Effector memory CD4-positive, alpha-beta T cell (primary cell): ENCODE results near the gene SRPK3.
A peak's percentile ranks its signal among the peaks of the same experiment; 100 is the strongest.

Source experiments
- DNase-seq, 3 donors: peaks; one replicate each; pipeline ENCODE4 v3.0.0-alpha.2; 2020
- H3K27ac ChIP-seq: 2 replicates; pipeline ENCODE4 v1.7.0; 2013; ENCODE audit warnings: mild to moderate bottlenecking, low read length, moderate library complexity; ENCODE audit not compliant: insufficient read depth, poor library complexity, severe bottlenecking
- H3K27me3 ChIP-seq: replicated peaks from 2 replicates; pipeline ENCODE4 v1.7.0; 2013; ENCODE audit warnings: mild to moderate bottlenecking, low read length; ENCODE audit not compliant: insufficient read depth, control insufficient read depth, poor library complexity, severe bottlenecking
- H3K36me3 ChIP-seq: 2 replicates; pipeline ENCODE4 v1.7.0; 2013; ENCODE audit warnings: mild to moderate bottlenecking, low read length, moderate library complexity; ENCODE audit not compliant: control insufficient read depth, insufficient read depth
- H3K4me1 ChIP-seq: 2 replicates; pipeline ENCODE4 v1.7.0; 2013; ENCODE audit warnings: low read length, mild to moderate bottlenecking; ENCODE audit not compliant: control insufficient read depth, insufficient read depth, poor library complexity, severe bottlenecking
- H3K4me3 ChIP-seq: 2 replicates; pipeline ENCODE4 v1.7.0; 2013; ENCODE audit warnings: low read length, low read depth, mild to moderate bottlenecking; ENCODE audit not compliant: insufficient read depth, poor library complexity, severe bottlenecking
- H3K9me3 ChIP-seq: 2 replicates; pipeline ENCODE4 v1.7.0; 2013; ENCODE audit warnings: mild to moderate bottlenecking, low read length, moderate library complexity; ENCODE audit not compliant: control insufficient read depth

The SRPK3 gene

GRCh38 chrX:153786669-153787068 is 5.8 kb downstream of the SRPK3 start:
- Histone ChIP-seq H3K27ac (no peak overlapping the region), H3K4me3 (no peak overlapping the region), H3K36me3 (peaks cover 11% of the 10 kb centered on the region), H3K4me1 (no peaks in the 10 kb centered on the region), H3K27me3 (no peaks in the 10 kb centered on the region), H3K9me3 (no peaks in the 10 kb centered on the region)
- no peak for DNase-seq

GRCh38 chrX:153789654-153790053 is 8.8 kb downstream of the SRPK3 start:
- Histone ChIP-seq H3K4me3 (no peak overlapping the region), H3K36me3 (peaks cover 11% of the 10 kb centered on the region), H3K27ac (no peak overlapping the region), H3K27me3 (no peaks in the 10 kb centered on the region), H3K9me3 (no peaks in the 10 kb centered on the region), H3K4me1 (peaks cover 8% of the 10 kb centered on the region)
- DNase-seq: no peak

- DNase-seq: no peak
- H3K27me3 ChIP-seq: no peaks in the 10 kb centered on the region
- no peaks in the 10 kb centered on the region for H3K9me3 ChIP-seq
- peaks cover 15% of the 10 kb centered on the region for H3K4me1 ChIP-seq
- H3K27ac ChIP-seq: no peak overlapping the region
- no peak overlapping the region for H3K4me3 ChIP-seq
- peaks cover 5% of the 10 kb centered on the region for H3K36me3 ChIP-seq
These were observed 10.4 kb downstream of the SRPK3 start for GRCh38 chrX:153791104-153791852.

DNA sequence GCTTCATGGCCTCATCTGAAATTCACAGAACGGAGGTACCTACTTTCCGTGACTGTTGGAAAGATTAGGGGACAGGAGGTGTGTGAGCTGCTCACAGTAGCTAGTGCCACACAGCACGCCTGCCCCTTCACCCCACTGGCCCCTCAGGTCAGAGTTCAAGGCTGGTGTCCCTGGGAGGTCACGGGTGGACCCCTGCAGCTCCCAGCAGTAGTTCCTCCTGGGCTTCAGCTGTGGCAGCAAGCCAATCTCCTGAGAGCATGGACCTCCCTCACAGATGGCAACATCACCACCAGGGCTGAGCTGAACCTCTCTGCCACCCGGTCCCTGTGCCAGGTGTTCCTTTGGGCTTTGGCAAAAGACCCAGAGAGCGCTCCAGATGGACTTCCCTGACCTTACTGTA is 11.5 kb downstream of the SRPK3 start:
- peaks cover 8% of the 10 kb centered on the region for H3K36me3 ChIP-seq
- no peaks in the 10 kb centered on the region for H3K9me3 ChIP-seq
- H3K27ac ChIP-seq: no peak overlapping the region
- H3K27me3 ChIP-seq: no peaks in the 10 kb centered on the region
- H3K4me1 ChIP-seq: peaks cover 18% of the 10 kb centered on the region
- no peak overlapping the region for H3K4me3 ChIP-seq
- DNase-seq: no peak

DNA sequence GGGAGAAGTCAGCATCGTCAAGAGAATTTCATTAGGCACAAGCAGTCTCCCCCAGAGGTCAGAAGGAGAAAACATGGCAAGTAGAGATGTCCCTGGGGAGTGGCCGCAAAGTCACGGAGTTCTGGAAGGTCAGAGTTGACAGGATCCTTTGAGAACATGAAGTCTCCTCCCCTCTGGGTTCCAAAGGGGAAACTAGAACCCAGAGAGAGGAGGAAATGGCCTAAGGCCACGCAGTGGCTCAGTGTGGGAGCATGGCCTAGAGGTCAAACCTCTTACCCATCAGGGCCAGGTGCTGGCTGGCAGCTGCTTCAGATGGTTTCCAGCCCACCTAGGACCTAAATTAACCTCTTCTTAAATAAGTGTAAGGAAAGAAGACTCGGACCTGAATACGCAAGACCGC is 12.4 kb downstream of the SRPK3 start:
- peak overlapping the region; percentile 90 for H3K27ac ChIP-seq
- no peaks in the 10 kb centered on the region for H3K27me3 ChIP-seq
- H3K9me3 ChIP-seq: no peaks in the 10 kb centered on the region
- peak overlapping the region; percentile 78 for H3K4me3 ChIP-seq
- no peak for DNase-seq
- H3K36me3 ChIP-seq: peaks cover 8% of the 10 kb centered on the region
- H3K4me1 ChIP-seq: peaks cover 18% of the 10 kb centered on the region

GRCh38 chrX:153794018-153794896 is 13.4 kb downstream of the SRPK3 start, which contains the start of the genes IDH3G and SSR4:
IDH3G (minus strand) TSS chrX:153794375; CDS start chrX:153794326, 49 bp downstream.
SSR4 (plus strand) TSS chrX:153794668; CDS start chrX:153794688, 20 bp downstream.
- no peaks in the 10 kb centered on the region for H3K27me3 ChIP-seq
- peak within 1 kb of the TSS; percentile 78 for H3K4me3 ChIP-seq
- H3K9me3 ChIP-seq: no peaks in the 10 kb centered on the region
- H3K36me3 ChIP-seq: peaks cover 13% of the 10 kb centered on the region
- H3K27ac ChIP-seq: peak within 1 kb of the TSS; percentile 90
- peak; percentile 89 to 90 (median 90) for DNase-seq
- peaks cover 18% of the 10 kb centered on the region for H3K4me1 ChIP-seq

DNA sequence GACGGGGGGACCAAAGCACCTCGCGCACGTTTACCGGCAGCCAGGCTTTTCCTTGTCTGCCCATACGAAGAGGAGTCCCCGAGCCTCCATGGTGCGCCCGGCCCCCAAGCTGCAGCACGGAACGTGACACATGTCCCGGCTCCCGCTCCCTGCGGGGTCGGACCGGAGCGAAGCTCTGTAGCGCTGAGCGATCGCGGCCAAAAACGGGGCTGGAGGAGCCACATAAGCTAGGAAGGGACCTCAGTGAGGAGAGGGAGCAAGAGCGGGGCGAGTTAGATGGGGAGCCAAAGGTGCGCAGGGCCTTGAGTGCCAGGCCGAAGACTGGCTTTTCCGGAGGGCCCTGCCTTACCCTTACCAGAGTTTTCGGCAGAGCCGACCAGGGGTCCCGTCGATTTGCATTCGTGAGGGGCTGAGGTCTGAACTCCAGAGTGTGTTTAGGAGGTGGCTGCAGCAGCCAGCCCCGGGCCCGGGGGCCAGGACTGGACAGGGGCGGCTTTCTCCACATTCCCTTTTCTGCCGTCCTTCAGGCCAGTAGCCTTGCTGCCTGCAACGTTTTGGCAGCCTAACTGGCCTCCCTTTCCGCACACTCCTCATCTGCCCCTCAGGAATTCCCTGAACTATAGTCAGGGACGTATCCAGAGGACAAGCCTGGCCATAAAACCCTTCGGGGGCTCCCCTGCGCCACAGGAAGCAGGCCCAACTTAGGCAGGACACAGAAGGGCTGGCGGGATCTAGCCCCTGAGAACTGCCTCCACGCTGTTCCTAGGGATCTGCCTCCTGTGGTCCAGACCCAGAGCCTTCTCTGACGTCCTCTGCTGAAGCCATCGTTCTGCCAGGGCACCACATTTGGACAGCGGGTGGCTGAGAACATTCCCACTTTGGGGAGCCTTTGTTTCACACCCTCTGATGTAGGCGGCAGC is 14.3 kb downstream of the SRPK3 start:
- Histone ChIP-seq H3K27me3 (no peaks in the 10 kb centered on the region), H3K36me3 (peaks cover 13% of the 10 kb centered on the region), H3K27ac (peak overlapping the region; percentile 80), H3K9me3 (no peaks in the 10 kb centered on the region), H3K4me3 (peak overlapping the region; percentile 78), H3K4me1 (peaks cover 18% of the 10 kb centered on the region)
- no peak for DNase-seq

GRCh38 chrX:153797415-153798015 is 16.7 kb downstream of the SRPK3 start:
- Histone ChIP-seq H3K4me1 (peaks cover 18% of the 10 kb centered on the region), H3K27ac (no peak overlapping the region)
- no peak for DNase-seq

DNA sequence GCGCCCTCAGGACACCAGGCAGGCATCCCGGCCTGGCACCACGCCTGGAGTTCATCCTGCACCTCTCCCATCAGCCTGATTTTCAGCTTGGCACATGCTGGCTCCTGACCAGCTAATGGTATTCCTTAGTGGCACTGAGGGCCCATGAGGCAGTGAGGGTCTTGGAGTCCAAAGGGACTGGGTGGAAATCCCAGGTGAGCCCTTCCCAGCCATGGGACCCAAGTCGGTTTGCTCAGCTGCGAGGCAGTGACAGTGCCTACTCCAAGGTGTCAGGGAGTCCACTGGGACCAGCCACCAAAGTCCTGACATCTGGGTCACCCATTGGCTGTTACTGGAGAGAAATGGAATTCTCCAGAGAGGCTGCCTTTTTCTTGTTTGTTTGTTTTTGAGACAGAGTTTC is 18.5 kb downstream of the SRPK3 start:
- H3K36me3 ChIP-seq: peaks cover 9% of the 10 kb centered on the region
- DNase-seq: no peak
- no peak overlapping the region for H3K4me3 ChIP-seq
- peaks cover 10% of the 10 kb centered on the region for H3K4me1 ChIP-seq
- no peak overlapping the region for H3K27ac ChIP-seq
- no peaks in the 10 kb centered on the region for H3K27me3 ChIP-seq
- no peaks in the 10 kb centered on the region for H3K9me3 ChIP-seq

More at GRCh38 chrX:153797415-153798015, 16.7 kb downstream of the SRPK3 start:
- H3K27me3 ChIP-seq: no peaks in the 10 kb centered on the region
- no peak overlapping the region for H3K4me3 ChIP-seq
- H3K9me3 ChIP-seq: no peaks in the 10 kb centered on the region
- H3K36me3 ChIP-seq: peaks cover 9% of the 10 kb centered on the region
